H9 (cell line): ENCODE results near the gene KCNMA1. TPM values are rescaled to one million over a fixed set of nuclear protein-coding genes. Genes with fewer than 3 reads are reported as not detected.

Experiments
- DNase-seq: peaks from one replicate; pipeline ENCODE4 v3.0.0-alpha.2; 2017
- H2AFZ ChIP-seq: one replicate; pipeline ENCODE4 v1.6.1; 2013; ENCODE audit warnings: mild to moderate bottlenecking, low read length, control low read depth, moderate library complexity
- H2AK5ac ChIP-seq: 2 replicates; pipeline ENCODE4 v1.6.1; 2013; ENCODE audit warnings: low read length, control low read depth, mixed read lengths; ENCODE audit not compliant: insufficient read length
- H2BK120ac ChIP-seq: one replicate; pipeline ENCODE4 v1.6.1; 2013; ENCODE audit warnings: low read depth, mild to moderate bottlenecking, low read length, control low read depth, inconsistent platforms; ENCODE audit not compliant: poor library complexity, severe bottlenecking
- H2BK12ac ChIP-seq: 2 replicates; pipeline ENCODE4 v1.6.1; 2013; ENCODE audit warnings: low read length, control low read depth, mixed read lengths, low read depth; ENCODE audit not compliant: insufficient read length
- H2BK15ac ChIP-seq: 2 replicates; pipeline ENCODE4 v1.6.1; 2013; ENCODE audit warnings: low read depth, low read length, control low read depth
- H2BK20ac ChIP-seq: one replicate; pipeline ENCODE4 v1.6.1; 2013; ENCODE audit warnings: low read depth, mild to moderate bottlenecking, low read length, control low read depth, inconsistent platforms; ENCODE audit not compliant: poor library complexity, severe bottlenecking
- H2BK5ac ChIP-seq: 2 replicates; pipeline ENCODE4 v1.6.1; 2013; ENCODE audit warnings: low read length, control low read depth, mixed read lengths; ENCODE audit not compliant: insufficient read length
- H3K14ac ChIP-seq: 2 replicates; pipeline ENCODE4 v1.6.1; 2013; ENCODE audit warnings: low read length, control low read depth; ENCODE audit not compliant: insufficient read depth
- H3K18ac ChIP-seq: 2 replicates; pipeline ENCODE4 v1.6.1; 2013; ENCODE audit warnings: low read depth, mild to moderate bottlenecking, mixed read lengths, low read length, control low read depth; ENCODE audit not compliant: insufficient read length
- H3K23ac ChIP-seq: 2 replicates; pipeline ENCODE4 v1.6.1; 2013; ENCODE audit warnings: low read length, control low read depth, mixed read lengths, low read depth; ENCODE audit not compliant: insufficient read length
- H3K23me2 ChIP-seq: 2 replicates; pipeline ENCODE4 v1.6.1; 2013; ENCODE audit warnings: low read depth, mild to moderate bottlenecking, mixed read lengths, low read length, control low read depth; ENCODE audit not compliant: insufficient read length, poor library complexity, severe bottlenecking
- H3K27ac ChIP-seq: 2 replicates; pipeline ENCODE4 v1.5.1; 2013; ENCODE audit warnings: low read length, control low read depth, mixed read lengths, low read depth; ENCODE audit not compliant: insufficient read length
- H3K27me3 ChIP-seq: 2 replicates; pipeline ENCODE4 v1.6.1; 2013; ENCODE audit warnings: low read length, control low read depth, inconsistent platforms; ENCODE audit not compliant: insufficient read depth
- H3K4ac ChIP-seq: 2 replicates; pipeline ENCODE4 v1.6.1; 2013; ENCODE audit warnings: low read depth, mild to moderate bottlenecking, control low read depth, inconsistent platforms, low read length, moderate library complexity
- H3K4me1 ChIP-seq: 2 replicates; pipeline ENCODE4 v1.6.1; 2013; ENCODE audit warnings: low read length, control low read depth, inconsistent platforms; ENCODE audit not compliant: insufficient read depth
- H3K4me2 ChIP-seq: 2 replicates; pipeline ENCODE4 v1.6.1; 2013; ENCODE audit warnings: low read length, control low read depth, mixed read lengths; ENCODE audit not compliant: insufficient read length, insufficient read depth
- H3K56ac ChIP-seq: 2 replicates; pipeline ENCODE4 v1.6.1; 2013; ENCODE audit warnings: low read depth, mild to moderate bottlenecking, mixed read lengths, low read length, control low read depth; ENCODE audit not compliant: insufficient read length
- H3K79me1 ChIP-seq: 2 replicates; pipeline ENCODE4 v1.6.1; 2013; ENCODE audit warnings: low read depth, mild to moderate bottlenecking, moderate library complexity, low read length, control low read depth, inconsistent platforms; ENCODE audit not compliant: insufficient read depth, poor library complexity, severe bottlenecking
- H3K79me2 ChIP-seq: 2 replicates; pipeline ENCODE4 v1.6.1; 2013; ENCODE audit warnings: low read length, control low read depth, inconsistent platforms; ENCODE audit not compliant: insufficient read depth
- H3K9ac ChIP-seq: 2 replicates; pipeline ENCODE4 v1.6.1; 2013; ENCODE audit warnings: low read length, control low read depth, mixed read lengths; ENCODE audit not compliant: insufficient read length; ENCODE audit errors: extremely low read depth
- H3K9me3 ChIP-seq: one replicate; pipeline ENCODE4 v1.6.1; 2013; ENCODE audit warnings: low read depth, low read length, inconsistent platforms; ENCODE audit not compliant: control insufficient read depth
- H3T11ph ChIP-seq: one replicate; pipeline ENCODE4 v1.6.1; 2013; ENCODE audit warnings: mild to moderate bottlenecking, low read length, control low read depth, inconsistent platforms
- H4K20me1 ChIP-seq: one replicate; pipeline ENCODE4 v1.6.1; 2013; ENCODE audit not compliant: control insufficient read depth, insufficient read length, insufficient read depth
- H4K5ac ChIP-seq: 2 replicates; pipeline ENCODE4 v1.6.1; 2013; ENCODE audit warnings: low read depth, mild to moderate bottlenecking, mixed read lengths, low read length, control low read depth; ENCODE audit not compliant: insufficient read length
- H4K8ac ChIP-seq: replicated peaks from 2 replicates; pipeline ENCODE4 v1.6.1; 2013; ENCODE audit warnings: low read length, control low read depth, mixed read lengths, low read depth; ENCODE audit not compliant: insufficient read length
- H4K91ac ChIP-seq: 2 replicates; pipeline ENCODE4 v1.6.1; 2013; ENCODE audit warnings: low read depth, mild to moderate bottlenecking, moderate library complexity, mixed read lengths, low read length, control low read depth; ENCODE audit not compliant: insufficient read length
- H3K27ac Mint-ChIP-seq, 3 experiments: 2 replicates in 2 of 3; 3 replicates in 1 of 3; pipeline ENCODE4 v1.8.0; 2020 to 2021; ENCODE audit warnings: mixed read lengths in 3 of 3, mild to moderate bottlenecking in 1 of 3, moderate library complexity in 1 of 3
- H3K27me3 Mint-ChIP-seq: 2 replicates; pipeline ENCODE4 v1.8.0; 2021; ENCODE audit warnings: low read depth, mild to moderate bottlenecking, moderate library complexity, mixed read lengths
- H3K36me3 Mint-ChIP-seq, 3 experiments: 2 replicates in 2 of 3; 3 replicates in 1 of 3; pipeline ENCODE4 v1.8.0; 2020 to 2021; ENCODE audit warnings: low read depth in 3 of 3, mixed read lengths in 3 of 3; ENCODE audit not compliant: insufficient read depth in 1 of 3
- H3K4me1 Mint-ChIP-seq, 2 experiments: 2 replicates each; pipeline ENCODE4 v1.8.0; 2020; ENCODE audit warnings: mixed read lengths in 2 of 2
- H3K4me3 Mint-ChIP-seq, 2 experiments: 2 replicates in 1 of 2; 3 replicates in 1 of 2; pipeline ENCODE4 v1.8.0; 2020 to 2021; ENCODE audit warnings: mild to moderate bottlenecking in 2 of 2, mixed read lengths in 2 of 2, moderate library complexity in 1 of 2
- H3K9me3 Mint-ChIP-seq, 2 experiments: 2 replicates in 1 of 2; 3 replicates in 1 of 2; pipeline ENCODE4 v1.8.0; 2020; ENCODE audit warnings: mild to moderate bottlenecking in 2 of 2, mixed read lengths in 2 of 2, moderate library complexity in 1 of 2
- WGBS: extraction: QIAGEN DNeasy Blood & Tissue Kit; methylation state at CpG from one replicate; pipeline ENCODE4 v1.1.7; 2013; ENCODE audit warnings: missing lambda C conversion rate, low lambda C conversion rate, mixed read lengths; ENCODE audit not compliant: insufficient read length; ENCODE audit errors: extremely low coverage; 5-methylcytosine and 5-hydroxymethylcytosine counted together
- total RNA-seq: library from RNA; stranded (reverse); gene quantifications from 2 replicates; pipeline ENCODE4 v1.2.1, GENCODE V29; 2021
- TF ChIP-seq, protein P1 (sequence below): fragments of 200-600 bp; sonication (generic); conservative IDR thresholded peaks from 3 replicates; pipeline ENCODE4 v1.8.0; 2021; ENCODE audit warnings: antibody characterized with exemption, mild to moderate bottlenecking

KCNMA1 gene
- total RNA-seq, 1 experiment from 2014 or later = 2.0 TPM

DNA sequence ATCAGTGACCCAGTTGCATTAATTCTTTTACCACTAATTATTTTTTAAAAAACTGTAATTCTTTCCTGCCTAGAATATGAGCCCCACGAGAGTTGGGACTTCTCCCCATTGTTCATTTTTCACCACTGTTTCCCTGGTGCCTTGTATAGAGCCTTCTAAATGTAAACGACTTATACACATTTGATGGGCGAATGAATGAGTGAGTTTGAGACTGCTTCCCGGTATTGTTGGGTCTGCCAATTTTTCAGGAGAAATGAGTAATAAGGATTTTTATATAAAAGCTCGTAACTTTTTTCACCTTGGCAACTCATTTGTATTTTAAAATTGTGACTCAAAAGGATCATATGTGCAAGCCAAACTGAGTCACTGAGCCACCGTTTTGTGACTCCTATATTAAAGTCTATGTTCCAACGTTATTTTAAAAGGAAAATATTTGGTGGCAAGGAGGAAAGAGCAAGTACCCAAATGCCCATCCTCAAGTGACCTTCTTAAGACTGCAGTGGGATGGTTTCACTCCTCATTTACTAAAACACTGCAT is 621.3 kb downstream of the KCNMA1 start:
- Histone ChIP-seq H4K20me1 (no peaks in the 10 kb centered on the region), H2BK120ac (no peak overlapping the region), H3K9ac (no peak overlapping the region), H2BK12ac (no peak overlapping the region), H3K23me2 (no peaks in the 10 kb centered on the region), H3K79me2 (no peaks in the 10 kb centered on the region), H3K18ac (no peak overlapping the region), H3K27me3 (no peaks in the 10 kb centered on the region), H2AFZ (no peak overlapping the region), H4K5ac (no peak overlapping the region), H2AK5ac (no peak overlapping the region), H3K14ac (no peak overlapping the region), H3T11ph (no peak overlapping the region), H2BK5ac (no peak overlapping the region), H3K4me2 (no peak overlapping the region), H4K8ac (no peak overlapping the region), H4K91ac (no peak overlapping the region), H3K79me1 (no peaks in the 10 kb centered on the region), H3K23ac (no peak overlapping the region), H3K4me1 (no peaks in the 10 kb centered on the region), H3K27ac (no peak overlapping the region), H3K4ac (no peak overlapping the region), H2BK15ac (no peak overlapping the region), H2BK20ac (no peak overlapping the region), H3K56ac (no peak overlapping the region), H3K9me3 (no peaks in the 10 kb centered on the region)
- H3K4me3 Mint-ChIP-seq = no peak overlapping the region
- no peak overlapping the region for H3K27ac Mint-ChIP-seq
- H3K4me1 Mint-ChIP-seq = no peaks in the 10 kb centered on the region
- no CpG with 5 or more reads among the region's 7 CpGs for WGBS
- no peak for DNase-seq
- TF ChIP-seq, protein P1, sequence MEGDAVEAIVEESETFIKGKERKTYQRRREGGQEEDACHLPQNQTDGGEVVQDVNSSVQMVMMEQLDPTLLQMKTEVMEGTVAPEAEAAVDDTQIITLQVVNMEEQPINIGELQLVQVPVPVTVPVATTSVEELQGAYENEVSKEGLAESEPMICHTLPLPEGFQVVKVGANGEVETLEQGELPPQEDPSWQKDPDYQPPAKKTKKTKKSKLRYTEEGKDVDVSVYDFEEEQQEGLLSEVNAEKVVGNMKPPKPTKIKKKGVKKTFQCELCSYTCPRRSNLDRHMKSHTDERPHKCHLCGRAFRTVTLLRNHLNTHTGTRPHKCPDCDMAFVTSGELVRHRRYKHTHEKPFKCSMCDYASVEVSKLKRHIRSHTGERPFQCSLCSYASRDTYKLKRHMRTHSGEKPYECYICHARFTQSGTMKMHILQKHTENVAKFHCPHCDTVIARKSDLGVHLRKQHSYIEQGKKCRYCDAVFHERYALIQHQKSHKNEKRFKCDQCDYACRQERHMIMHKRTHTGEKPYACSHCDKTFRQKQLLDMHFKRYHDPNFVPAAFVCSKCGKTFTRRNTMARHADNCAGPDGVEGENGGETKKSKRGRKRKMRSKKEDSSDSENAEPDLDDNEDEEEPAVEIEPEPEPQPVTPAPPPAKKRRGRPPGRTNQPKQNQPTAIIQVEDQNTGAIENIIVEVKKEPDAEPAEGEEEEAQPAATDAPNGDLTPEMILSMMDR = no peak
- no peaks in the 10 kb centered on the region for H3K9me3 Mint-ChIP-seq
- H3K27me3 Mint-ChIP-seq = peaks cover 5% of the 10 kb centered on the region
- no peaks in the 10 kb centered on the region for H3K36me3 Mint-ChIP-seq
